Calu3 (cell line): Measurements from ENCODE around the gene FGGY. TPM values are rescaled to one million over a fixed set of nuclear protein-coding genes. Genes with fewer than 3 reads are reported as not detected.
"Not testable (repeated sequence)": the region's sequence is repeated elsewhere in the genome, so short reads cannot be mapped to it uniquely, and the experiment has no call there.

Experiments used
- BruUV-seq: library from RNA; stranded (reverse); fragments of 400-500 nt; replicated peaks from 2 replicates; lab custom pipeline; 2021; lab: Mats Ljungman, UMichigan
- CTCF ChIA-PET: fragments of 300-600 bp; sonication (Branson Sonifier 250); formaldehyde crosslinking; loops from one replicate; lab custom pipeline; 2022; ENCODE audit warnings: antibody characterized with exemption; lab: Charles Lee
- DNase-seq: peaks from one replicate; pipeline ENCODE4 v3.0.0; 2022
- H3K27ac Mint-ChIP-seq: one replicate; pipeline ENCODE4 v1.8.0; 2022; ENCODE audit warnings: mixed read lengths; ENCODE audit not compliant: unreplicated experiment
- H3K27me3 Mint-ChIP-seq: one replicate; pipeline ENCODE4 v1.8.0; 2022; ENCODE audit warnings: mixed read lengths; ENCODE audit not compliant: unreplicated experiment
- H3K36me3 Mint-ChIP-seq: one replicate; pipeline ENCODE4 v1.8.0; 2022; ENCODE audit warnings: mild to moderate bottlenecking, moderate library complexity, mixed read lengths; ENCODE audit not compliant: insufficient read depth, unreplicated experiment
- H3K4me1 Mint-ChIP-seq: one replicate; pipeline ENCODE4 v1.8.0; 2022; ENCODE audit warnings: mild to moderate bottlenecking, low read depth, mixed read lengths; ENCODE audit not compliant: unreplicated experiment
- H3K4me3 Mint-ChIP-seq: one replicate; pipeline ENCODE4 v1.8.0; 2022; ENCODE audit warnings: mild to moderate bottlenecking, low read depth, moderate library complexity, mixed read lengths; ENCODE audit not compliant: unreplicated experiment
- H3K9me3 Mint-ChIP-seq: one replicate; pipeline ENCODE4 v1.8.0; 2022; ENCODE audit warnings: low read depth, mixed read lengths; ENCODE audit not compliant: unreplicated experiment
- intact Hi-C: fragments of 100-400 bp; cut with micrococcal nuclease; formaldehyde crosslinking; loops from one replicate; pipeline ENCODE4 v1.10.0; 2022; ENCODE audit not compliant: unreplicated experiment
- total RNA-seq: library from RNA; stranded (reverse); gene quantifications from 2 replicates; pipeline ENCODE4 v1.2.3, GENCODE V29; 2022
- TF ChIP-seq, protein P1 (sequence below): fragments of 200-600 bp; IDR thresholded peaks from one replicate; pipeline ENCODE4 v1.8.0; 2022; ENCODE audit warnings: antibody characterized with exemption; ENCODE audit not compliant: unreplicated experiment

FGGY gene
- total RNA-seq, 1 experiment from 2014 or later: 11.1 TPM

DNA sequence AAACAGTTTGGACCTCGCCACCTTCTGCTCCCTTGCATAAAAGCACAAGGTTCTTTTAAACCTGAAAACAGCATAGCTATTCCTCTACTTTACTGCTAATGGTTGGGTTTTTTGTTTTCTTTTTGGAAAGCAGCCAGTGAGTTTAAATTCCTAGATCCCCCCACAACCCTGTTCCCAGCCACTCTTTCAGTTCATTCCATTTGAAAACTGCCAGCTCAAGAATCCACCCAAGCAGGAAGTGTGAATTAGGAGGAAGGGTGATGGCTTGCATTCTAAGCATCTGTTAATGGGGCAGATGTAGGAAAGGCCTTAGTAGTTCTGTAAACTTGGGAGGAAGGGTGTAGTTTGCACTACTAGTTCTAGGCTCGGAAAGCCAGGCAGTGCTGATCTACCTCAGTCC lies 344.9 kb downstream of the FGGY start:
- peaks cover 15% of the 10 kb centered on the region for H3K4me1 Mint-ChIP-seq
- no peak for DNase-seq
- no peak overlapping the region for H3K4me3 Mint-ChIP-seq
- no TSS peak for BruUV-seq
- no peaks in the 10 kb centered on the region for H3K36me3 Mint-ChIP-seq
- no peaks in the 10 kb centered on the region for H3K9me3 Mint-ChIP-seq
- intact Hi-C loops: no loop called here
- CTCF ChIA-PET: no interaction called here
- H3K27ac Mint-ChIP-seq: no peak overlapping the region
- no peaks in the 10 kb centered on the region for H3K27me3 Mint-ChIP-seq
- TF ChIP-seq, protein P1, sequence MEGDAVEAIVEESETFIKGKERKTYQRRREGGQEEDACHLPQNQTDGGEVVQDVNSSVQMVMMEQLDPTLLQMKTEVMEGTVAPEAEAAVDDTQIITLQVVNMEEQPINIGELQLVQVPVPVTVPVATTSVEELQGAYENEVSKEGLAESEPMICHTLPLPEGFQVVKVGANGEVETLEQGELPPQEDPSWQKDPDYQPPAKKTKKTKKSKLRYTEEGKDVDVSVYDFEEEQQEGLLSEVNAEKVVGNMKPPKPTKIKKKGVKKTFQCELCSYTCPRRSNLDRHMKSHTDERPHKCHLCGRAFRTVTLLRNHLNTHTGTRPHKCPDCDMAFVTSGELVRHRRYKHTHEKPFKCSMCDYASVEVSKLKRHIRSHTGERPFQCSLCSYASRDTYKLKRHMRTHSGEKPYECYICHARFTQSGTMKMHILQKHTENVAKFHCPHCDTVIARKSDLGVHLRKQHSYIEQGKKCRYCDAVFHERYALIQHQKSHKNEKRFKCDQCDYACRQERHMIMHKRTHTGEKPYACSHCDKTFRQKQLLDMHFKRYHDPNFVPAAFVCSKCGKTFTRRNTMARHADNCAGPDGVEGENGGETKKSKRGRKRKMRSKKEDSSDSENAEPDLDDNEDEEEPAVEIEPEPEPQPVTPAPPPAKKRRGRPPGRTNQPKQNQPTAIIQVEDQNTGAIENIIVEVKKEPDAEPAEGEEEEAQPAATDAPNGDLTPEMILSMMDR: no peak

DNA sequence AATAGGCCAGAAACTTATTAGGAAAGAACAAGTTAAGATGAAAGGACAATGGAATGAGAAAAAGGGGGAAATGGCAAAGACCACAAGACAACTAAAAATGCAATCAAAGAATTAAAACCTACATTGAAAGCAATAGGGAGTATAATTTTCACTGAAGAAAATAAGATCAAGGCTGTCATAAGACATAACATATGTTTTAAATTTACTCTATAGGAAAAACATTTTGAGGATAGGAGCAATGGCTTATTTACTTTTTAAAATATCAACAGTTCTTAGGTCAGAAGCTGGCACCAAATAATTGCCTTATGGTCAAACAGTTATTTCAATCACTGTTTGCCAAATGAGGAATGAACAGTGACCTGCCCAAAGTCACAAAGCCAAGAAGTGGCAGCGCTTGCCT lies 346.6 kb downstream of the FGGY start:
- H3K9me3 Mint-ChIP-seq: no peaks in the 10 kb centered on the region
- no peaks in the 10 kb centered on the region for H3K27me3 Mint-ChIP-seq
- no peak for DNase-seq
- H3K4me3 Mint-ChIP-seq: no peak overlapping the region
- no peaks in the 10 kb centered on the region for H3K36me3 Mint-ChIP-seq
- no peak overlapping the region for H3K27ac Mint-ChIP-seq
- TF ChIP-seq, protein P1: no peak
- BruUV-seq: no TSS peak
- intact Hi-C loops: no loop called here
- CTCF ChIA-PET: interaction anchor here (0.5 to 0.8 kb wide), 2 partner anchors 39 to 403 kb away, joined by 3 to 6 read pairs; no protein-coding TSS in a partner anchor
- peaks cover 6% of the 10 kb centered on the region for H3K4me1 Mint-ChIP-seq

DNA sequence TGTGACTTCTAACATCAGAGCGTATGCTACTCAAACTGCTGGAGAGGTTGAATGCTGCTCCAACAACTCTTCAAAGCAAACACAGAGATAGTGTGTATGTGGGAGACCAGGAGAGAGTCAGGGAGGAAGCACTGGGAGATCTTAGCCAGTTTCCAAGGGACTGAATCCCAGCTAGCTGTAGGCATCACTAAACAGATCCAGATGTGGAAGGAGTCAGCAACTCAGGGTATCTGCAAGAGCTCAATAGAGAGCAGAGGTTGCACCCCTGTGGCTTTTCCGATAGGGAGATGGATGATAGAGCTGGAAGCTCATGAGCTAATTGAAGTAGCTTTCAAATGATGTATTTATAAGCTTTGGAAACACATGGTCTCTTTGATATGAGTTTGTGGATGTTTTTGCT lies 349.0 kb downstream of the FGGY start:
- H3K36me3 Mint-ChIP-seq: no peaks in the 10 kb centered on the region
- H3K4me3 Mint-ChIP-seq: no peak overlapping the region
- no peaks in the 10 kb centered on the region for H3K27me3 Mint-ChIP-seq
- DNase-seq: no peak
- BruUV-seq: no TSS peak
- H3K9me3 Mint-ChIP-seq: no peaks in the 10 kb centered on the region
- CTCF ChIA-PET: no interaction called here
- TF ChIP-seq, protein P1: no peak
- intact Hi-C loops: no loop called here
- no peak overlapping the region for H3K27ac Mint-ChIP-seq
- no peaks in the 10 kb centered on the region for H3K4me1 Mint-ChIP-seq

DNA sequence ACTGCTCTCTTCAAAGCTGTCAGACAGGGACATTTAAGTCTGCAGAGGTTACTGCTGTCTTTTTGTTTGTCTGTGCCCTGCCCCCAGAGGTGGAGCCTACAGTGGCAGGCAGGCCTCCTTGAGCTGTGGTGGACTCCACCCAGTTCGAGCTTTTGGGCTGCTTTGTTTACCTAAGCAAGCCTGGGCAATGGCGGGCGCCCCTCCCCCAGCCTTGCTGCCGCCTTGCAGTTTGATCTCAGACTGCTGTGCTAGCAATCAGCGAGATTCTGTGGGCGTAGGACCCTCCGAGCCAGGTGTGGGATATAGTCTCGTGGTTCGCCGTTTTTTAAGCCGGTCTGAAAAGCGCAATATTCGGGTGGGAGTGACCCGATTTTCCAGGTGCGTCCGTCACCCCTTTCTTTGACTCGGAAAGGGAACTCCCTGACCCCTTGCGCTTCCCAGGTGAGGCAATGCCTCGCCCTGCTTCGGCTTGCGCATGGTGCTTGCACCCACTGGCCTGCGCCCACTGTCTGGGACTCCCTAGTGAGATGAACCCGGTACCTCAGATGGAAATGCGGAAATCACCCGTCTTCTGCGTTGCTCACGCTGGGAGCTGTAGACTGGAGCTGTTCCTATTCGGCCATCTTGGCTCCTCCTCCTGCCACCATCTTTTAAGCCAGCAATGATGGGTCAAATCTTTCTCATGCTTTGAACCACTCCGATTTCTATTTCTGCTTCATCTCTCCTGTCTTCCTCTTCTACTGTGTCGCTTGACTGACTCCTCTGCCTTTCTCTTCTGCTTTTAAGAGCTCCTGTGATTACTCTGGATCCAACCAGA lies 356.5 kb downstream of the FGGY start:
- DNase-seq, CTCF ChIA-PET, H3K4me1 Mint-ChIP-seq, H3K9me3 Mint-ChIP-seq, H3K27ac Mint-ChIP-seq, intact Hi-C loops, H3K27me3 Mint-ChIP-seq, BruUV-seq, H3K4me3 Mint-ChIP-seq, H3K36me3 Mint-ChIP-seq: not testable (repeated sequence)

DNA sequence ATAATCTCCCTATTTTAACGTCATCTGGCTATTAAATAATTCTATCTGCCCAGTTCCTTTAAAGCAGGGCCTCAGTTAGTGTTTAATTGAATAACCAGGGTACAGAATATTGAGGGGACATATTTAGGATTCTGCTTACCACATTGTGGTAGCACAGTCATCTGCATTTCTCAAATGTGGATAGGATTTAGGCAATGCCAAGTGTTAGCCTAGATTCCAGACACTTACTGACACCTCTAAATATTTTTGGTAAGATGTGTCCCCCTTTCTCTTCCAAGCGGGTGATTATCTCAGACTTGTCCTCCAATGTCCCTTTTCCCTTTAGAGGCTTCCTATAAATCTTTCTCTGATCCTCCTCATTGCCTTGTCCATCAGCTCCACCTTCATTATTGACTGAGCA lies 357.1 kb downstream of the FGGY start:
- TF ChIP-seq, protein P1: no peak
- no peak overlapping the region for H3K27ac Mint-ChIP-seq

More for the DNA sequence above, 357.1 kb downstream of the FGGY start:
- BruUV-seq: no TSS peak
- H3K36me3 Mint-ChIP-seq: no peaks in the 10 kb centered on the region
- peaks cover 3% of the 10 kb centered on the region for H3K9me3 Mint-ChIP-seq
- intact Hi-C loops: no loop called here
- CTCF ChIA-PET: no interaction called here
- no peak for DNase-seq
- no peaks in the 10 kb centered on the region for H3K4me1 Mint-ChIP-seq
- no peak overlapping the region for H3K4me3 Mint-ChIP-seq
- H3K27me3 Mint-ChIP-seq: no peaks in the 10 kb centered on the region
